ENCODE data around the gene NR1H3. TPM values are rescaled to one million over a fixed set of nuclear protein-coding genes. Genes with fewer than 3 reads are reported as not detected.

The NR1H3 gene
- total RNA-seq, 1 donor, result 39.3 TPM

DNA sequence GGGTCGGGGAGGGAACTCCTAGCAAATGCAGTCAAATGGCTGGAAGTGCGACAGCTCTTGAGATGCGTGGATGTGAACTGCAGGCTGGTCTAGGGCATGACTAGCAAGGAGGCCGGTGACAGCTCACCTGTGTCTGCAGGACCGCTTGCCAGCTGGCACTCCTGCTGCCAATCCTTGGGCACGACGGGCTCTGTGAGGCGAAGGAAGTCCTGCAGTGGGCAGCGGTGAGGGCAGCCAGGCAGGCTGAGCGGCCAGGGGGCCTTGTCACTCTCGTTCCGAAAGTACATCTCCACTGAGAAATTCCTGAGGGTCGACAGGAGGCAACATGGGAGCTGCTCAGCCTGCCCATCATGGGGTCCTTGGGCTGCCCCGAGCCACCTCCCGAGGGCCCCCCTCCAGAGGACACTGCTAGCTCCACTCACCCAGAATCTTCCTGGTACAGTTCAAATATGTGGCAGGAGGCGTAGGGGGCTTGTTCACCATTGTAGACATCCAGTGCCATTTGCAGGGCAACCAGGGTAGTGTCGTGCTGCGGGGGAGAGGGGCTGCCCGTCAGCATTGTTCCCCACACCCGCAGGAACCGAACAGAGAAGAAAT, 15.1 kb upstream of the NR1H3 start:
- H3K4me3 ChIP-seq (ENCODE audit: low read depth, low read length), result no peak overlapping the region
- TF ChIP-seq, protein P1, sequence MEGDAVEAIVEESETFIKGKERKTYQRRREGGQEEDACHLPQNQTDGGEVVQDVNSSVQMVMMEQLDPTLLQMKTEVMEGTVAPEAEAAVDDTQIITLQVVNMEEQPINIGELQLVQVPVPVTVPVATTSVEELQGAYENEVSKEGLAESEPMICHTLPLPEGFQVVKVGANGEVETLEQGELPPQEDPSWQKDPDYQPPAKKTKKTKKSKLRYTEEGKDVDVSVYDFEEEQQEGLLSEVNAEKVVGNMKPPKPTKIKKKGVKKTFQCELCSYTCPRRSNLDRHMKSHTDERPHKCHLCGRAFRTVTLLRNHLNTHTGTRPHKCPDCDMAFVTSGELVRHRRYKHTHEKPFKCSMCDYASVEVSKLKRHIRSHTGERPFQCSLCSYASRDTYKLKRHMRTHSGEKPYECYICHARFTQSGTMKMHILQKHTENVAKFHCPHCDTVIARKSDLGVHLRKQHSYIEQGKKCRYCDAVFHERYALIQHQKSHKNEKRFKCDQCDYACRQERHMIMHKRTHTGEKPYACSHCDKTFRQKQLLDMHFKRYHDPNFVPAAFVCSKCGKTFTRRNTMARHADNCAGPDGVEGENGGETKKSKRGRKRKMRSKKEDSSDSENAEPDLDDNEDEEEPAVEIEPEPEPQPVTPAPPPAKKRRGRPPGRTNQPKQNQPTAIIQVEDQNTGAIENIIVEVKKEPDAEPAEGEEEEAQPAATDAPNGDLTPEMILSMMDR (IDR thresholded peaks at IDR 0.05; ENCODE audit: insufficient read depth, low read depth, low read length), result no peak
- no peak for DNase-seq (ENCODE audit: low read depth)

DNA sequence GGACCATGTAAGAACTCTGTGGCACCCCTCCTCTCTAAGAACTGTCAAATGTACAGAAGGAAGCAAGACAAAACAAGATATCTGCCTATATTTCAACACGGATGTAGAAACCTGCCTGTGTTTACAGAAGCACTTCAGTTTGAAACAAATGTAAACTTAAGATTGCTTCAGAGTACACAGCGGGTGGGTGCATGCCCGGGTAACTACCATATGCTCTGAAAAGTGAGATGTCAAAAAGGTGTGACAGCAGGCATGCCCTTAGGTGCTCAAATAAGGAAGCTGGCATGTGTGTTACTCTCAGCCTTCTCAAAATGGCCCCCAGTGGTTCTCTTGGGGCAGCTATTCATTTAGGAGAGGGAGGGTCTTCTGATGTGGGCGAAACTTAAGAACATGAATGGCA, 14.3 kb upstream of the NR1H3 start:
- TF ChIP-seq, protein P1 (IDR thresholded peaks at IDR 0.05; ENCODE audit: insufficient read depth, low read depth, low read length), result no peak
- DNase-seq (ENCODE audit: low read depth), result peak; percentile 21
- no peak overlapping the region for H3K4me3 ChIP-seq (ENCODE audit: low read depth, low read length)

DNA sequence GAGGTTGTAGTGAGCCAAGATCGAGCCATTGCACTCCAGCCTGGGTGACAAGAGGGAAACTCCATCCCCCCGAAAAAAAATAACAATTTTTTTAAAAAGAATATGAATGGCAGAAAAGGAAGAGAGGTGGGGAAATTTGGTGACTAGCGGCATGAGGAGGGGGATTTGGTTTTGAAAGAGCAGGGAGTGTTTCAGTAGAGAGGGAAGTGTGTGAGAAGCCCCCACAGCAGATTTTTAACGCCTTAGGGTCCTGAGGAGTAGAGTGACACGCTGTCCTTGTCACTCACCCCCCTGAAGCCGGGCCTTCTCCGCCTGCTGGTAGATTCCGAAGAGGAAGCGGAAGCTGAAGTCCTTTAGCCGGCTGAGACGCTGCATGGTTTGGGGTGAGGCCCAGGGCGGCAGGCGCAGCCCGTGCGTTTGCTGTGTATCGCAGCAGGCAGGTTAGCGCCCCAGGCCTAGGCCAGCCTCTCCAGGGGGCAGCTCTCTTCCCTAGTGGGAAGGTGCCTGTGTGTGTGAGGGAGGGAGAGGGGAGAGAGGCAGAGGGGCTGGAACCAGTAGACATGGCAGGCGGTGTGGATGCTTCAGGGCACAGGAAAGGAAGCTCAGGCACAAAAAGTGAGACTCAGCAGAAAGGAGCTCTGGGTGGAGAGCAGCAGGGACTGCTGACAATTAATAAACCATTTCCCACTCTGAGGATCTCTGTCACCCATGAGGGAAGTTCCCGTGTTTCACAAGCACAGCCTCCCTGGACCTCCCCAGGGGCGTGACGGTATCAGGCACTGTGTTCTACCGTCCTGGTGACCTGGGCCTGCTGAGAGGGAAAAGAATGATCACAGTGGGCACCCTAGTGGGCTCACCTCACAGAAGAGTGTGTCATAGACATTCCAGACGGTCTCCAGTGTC, 13.1 kb upstream of the NR1H3 start:
- DNase-seq (ENCODE audit: low read depth), result no peak
- H3K4me3 ChIP-seq (ENCODE audit: low read depth, low read length), result no peak overlapping the region
- TF ChIP-seq, protein P1 (IDR thresholded peaks at IDR 0.05; ENCODE audit: insufficient read depth, low read depth, low read length), result no peak

DNA sequence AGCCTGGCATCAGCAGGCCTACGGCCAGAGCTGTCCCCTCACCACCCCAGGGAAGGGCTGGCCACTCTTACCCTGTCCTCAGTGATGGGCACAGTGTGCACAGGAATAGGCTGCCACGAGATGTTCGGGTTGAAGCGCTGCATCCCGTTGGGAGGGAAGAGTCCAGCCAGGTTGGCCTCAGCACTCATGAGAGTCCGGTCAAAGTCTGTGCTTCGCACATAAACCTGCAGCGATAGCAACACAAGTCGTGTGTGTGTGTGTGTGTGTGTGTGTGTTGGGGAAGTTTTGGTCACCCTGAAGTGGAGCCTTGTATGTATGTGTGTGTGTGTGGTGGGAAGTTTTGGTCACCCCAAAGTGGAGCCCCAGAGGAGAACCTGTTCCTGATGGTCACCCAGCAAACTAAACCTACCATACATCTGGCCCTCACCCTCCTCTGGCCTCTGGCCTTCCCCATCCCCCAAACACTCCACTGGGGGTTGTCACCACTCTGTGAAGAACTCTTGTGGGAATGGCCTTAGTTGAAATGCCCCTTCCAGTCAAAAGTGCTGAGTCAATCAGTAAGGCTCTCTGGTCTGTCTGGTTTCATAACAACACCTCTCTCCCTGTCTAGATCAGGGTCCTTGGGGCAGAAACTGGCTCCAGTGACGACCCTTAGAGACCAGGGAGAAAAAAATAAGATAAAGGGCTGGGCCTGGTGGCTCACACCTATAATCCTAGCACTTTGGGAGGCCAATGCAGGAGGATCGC, 12.0 kb upstream of the NR1H3 start:
- H3K4me3 ChIP-seq (ENCODE audit: low read depth, low read length), result no peak overlapping the region
- DNase-seq (ENCODE audit: low read depth), result no peak
- TF ChIP-seq, protein P1 (IDR thresholded peaks at IDR 0.05; ENCODE audit: insufficient read depth, low read depth, low read length), result no peak

DNA sequence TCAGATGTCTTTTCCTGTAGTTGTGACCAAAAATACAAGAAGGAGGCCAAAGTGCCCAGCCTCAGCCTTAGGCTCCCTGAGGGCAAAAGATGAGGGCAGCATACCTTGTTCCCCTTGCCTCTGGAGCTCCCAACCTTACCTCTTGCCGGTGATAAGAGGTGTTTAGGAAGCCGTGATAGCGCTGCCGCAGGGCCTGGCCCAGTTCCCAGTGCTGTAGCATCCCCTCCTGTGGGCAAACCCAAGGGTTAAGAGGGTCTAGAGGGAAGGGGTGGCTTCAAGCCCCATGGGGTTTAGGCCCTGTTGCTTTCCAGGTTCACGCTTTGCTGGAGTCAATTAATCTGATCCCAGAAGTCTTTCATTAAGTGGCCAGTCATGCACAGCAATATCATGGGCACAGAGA, 10.3 kb upstream of the NR1H3 start:
- no peak for DNase-seq (ENCODE audit: low read depth)
- peak overlapping the region; percentile 98 for H3K4me3 ChIP-seq (ENCODE audit: low read depth, low read length)
- TF ChIP-seq, protein P1 (IDR thresholded peaks at IDR 0.05; ENCODE audit: insufficient read depth, low read depth, low read length), result no peak

DNA sequence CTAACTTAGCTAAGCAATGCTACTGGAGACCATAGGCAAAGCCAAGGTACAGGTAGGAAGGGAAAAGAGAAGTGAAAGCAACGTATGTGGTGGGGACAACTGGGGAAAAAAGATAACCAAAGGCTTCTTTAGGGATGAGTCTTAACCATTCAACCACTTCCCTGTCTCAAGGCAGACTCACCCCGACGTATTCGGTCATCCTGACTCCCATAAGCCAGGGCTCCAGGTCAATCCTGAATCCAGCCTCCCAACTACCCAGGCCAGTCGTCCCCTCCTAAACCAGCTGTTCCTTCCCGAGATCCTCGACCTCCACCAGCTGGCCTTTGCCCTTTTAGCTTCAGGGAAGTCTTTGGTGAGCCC, 9.5 kb upstream of the NR1H3 start:
- peak; percentile 44 for DNase-seq (ENCODE audit: low read depth)
- TF ChIP-seq, protein P1 (IDR thresholded peaks at IDR 0.05; ENCODE audit: insufficient read depth, low read depth, low read length), result no peak
- peak overlapping the region; percentile 98 for H3K4me3 ChIP-seq (ENCODE audit: low read depth, low read length)

Measured in fibroblast of villous mesenchyme (primary cell).